Measurements from ENCODE around the gene TIMM13. TPM values are rescaled to one million over a fixed set of nuclear protein-coding genes. Genes with fewer than 3 reads are reported as not detected.

Gene TIMM13
- total and polyA plus RNA-seq, 9 of the 15 experiments (the other 6 are each of a cell fraction or from before 2014, with no cell fraction given), result 17.6 to 215 (median 71.8) TPM

DNA sequence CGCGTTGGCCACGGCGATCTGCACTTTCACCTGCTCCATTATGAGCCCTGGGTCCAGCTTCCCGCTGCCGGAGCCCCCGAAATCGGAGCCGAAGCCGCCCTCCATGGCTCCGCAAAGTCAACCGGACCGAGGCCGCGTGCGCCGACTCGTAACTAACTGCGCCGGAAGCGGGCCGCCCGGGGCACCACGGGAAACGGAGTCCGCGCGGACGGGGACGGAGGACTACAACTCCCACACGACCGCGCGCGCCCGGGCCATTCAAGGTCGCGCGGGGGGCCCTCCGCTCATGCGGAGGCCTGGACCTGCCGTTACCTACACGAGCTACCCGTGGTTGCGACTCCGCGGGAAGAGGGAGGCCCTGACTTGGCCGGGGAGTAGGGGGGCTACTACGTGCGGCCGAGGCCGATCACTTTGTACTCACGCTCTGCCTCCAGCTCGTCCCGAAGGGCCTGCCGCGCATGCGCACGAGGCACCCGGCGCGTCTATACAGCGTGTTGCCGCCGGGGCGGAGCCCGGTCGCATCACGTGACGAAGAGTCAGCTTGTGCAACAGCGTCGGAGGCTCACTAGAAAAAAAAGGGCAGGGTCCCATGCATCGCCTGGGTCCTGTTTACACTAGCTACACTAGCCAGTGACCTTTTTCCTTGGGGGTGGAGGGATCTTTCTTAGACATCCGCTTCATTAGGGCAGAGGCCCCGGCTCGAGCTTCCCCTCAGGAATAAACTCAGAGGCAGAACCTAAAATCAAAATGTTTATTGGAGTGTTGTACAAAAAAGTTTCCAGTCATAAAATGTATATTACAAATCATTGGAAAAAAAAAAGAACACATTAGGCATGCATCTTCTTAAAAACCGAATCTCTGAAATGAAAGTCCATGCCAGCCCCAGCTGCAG is at the start of gene TIMM13 (continued):
- TF ChIP-seq BHLHE40 (IDR thresholded peaks at IDR 0.05; ENCODE audit: low read length) (peak; percentile 92), CHD2 (IDR thresholded peaks at IDR 0.05; ENCODE audit: low read depth, low read length) (no peak), SUPT5H (IDR thresholded peaks at IDR 0.05) (peak; percentile 94), KAT7 (CRISPR knock-in tag; IDR thresholded peaks at IDR 0.05; ENCODE audit: borderline replicate concordance) (peak; percentile 52; the same call in 1 of the 2 replicates), YY1 (IDR thresholded peaks at IDR 0.05; ENCODE audit: borderline replicate concordance in 1 of 3, control insufficient read depth in 1 of 3, extremely low read depth in 1 of 3, insufficient read depth in 3 of 3, insufficient read length in 1 of 3, insufficient replicate concordance in 2 of 3, low read depth in 1 of 3, low read length in 2 of 3) (peak in 1 of 3 experiments; percentile 21)
- TF ChIP-seq, protein P1, sequence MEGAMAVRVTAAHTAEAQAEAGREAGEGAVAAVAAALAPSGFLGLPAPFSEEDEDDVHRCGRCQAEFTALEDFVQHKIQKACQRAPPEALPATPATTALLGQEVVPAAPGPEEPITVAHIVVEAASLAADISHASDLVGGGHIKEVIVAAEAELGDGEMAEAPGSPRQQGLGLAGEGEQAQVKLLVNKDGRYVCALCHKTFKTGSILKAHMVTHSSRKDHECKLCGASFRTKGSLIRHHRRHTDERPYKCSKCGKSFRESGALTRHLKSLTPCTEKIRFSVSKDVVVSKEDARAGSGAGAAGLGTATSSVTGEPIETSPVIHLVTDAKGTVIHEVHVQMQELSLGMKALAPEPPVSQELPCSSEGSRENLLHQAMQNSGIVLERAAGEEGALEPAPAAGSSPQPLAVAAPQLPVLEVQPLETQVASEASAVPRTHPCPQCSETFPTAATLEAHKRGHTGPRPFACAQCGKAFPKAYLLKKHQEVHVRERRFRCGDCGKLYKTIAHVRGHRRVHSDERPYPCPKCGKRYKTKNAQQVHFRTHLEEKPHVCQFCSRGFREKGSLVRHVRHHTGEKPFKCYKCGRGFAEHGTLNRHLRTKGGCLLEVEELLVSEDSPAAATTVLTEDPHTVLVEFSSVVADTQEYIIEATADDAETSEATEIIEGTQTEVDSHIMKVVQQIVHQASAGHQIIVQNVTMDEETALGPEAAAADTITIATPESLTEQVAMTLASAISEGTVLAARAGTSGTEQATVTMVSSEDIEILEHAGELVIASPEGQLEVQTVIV (CRISPR knock-in tag; IDR thresholded peaks at IDR 0.05; ENCODE audit: borderline replicate concordance), result no peak
- TF ChIP-seq, protein P2, sequence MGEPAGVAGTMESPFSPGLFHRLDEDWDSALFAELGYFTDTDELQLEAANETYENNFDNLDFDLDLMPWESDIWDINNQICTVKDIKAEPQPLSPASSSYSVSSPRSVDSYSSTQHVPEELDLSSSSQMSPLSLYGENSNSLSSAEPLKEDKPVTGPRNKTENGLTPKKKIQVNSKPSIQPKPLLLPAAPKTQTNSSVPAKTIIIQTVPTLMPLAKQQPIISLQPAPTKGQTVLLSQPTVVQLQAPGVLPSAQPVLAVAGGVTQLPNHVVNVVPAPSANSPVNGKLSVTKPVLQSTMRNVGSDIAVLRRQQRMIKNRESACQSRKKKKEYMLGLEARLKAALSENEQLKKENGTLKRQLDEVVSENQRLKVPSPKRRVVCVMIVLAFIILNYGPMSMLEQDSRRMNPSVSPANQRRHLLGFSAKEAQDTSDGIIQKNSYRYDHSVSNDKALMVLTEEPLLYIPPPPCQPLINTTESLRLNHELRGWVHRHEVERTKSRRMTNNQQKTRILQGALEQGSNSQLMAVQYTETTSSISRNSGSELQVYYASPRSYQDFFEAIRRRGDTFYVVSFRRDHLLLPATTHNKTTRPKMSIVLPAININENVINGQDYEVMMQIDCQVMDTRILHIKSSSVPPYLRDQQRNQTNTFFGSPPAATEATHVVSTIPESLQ (CRISPR knock-in tag; IDR thresholded peaks at IDR 0.05), result peak; percentile 94; the same call in 1 of the 2 replicates
- TF ChIP-seq, protein P3, sequence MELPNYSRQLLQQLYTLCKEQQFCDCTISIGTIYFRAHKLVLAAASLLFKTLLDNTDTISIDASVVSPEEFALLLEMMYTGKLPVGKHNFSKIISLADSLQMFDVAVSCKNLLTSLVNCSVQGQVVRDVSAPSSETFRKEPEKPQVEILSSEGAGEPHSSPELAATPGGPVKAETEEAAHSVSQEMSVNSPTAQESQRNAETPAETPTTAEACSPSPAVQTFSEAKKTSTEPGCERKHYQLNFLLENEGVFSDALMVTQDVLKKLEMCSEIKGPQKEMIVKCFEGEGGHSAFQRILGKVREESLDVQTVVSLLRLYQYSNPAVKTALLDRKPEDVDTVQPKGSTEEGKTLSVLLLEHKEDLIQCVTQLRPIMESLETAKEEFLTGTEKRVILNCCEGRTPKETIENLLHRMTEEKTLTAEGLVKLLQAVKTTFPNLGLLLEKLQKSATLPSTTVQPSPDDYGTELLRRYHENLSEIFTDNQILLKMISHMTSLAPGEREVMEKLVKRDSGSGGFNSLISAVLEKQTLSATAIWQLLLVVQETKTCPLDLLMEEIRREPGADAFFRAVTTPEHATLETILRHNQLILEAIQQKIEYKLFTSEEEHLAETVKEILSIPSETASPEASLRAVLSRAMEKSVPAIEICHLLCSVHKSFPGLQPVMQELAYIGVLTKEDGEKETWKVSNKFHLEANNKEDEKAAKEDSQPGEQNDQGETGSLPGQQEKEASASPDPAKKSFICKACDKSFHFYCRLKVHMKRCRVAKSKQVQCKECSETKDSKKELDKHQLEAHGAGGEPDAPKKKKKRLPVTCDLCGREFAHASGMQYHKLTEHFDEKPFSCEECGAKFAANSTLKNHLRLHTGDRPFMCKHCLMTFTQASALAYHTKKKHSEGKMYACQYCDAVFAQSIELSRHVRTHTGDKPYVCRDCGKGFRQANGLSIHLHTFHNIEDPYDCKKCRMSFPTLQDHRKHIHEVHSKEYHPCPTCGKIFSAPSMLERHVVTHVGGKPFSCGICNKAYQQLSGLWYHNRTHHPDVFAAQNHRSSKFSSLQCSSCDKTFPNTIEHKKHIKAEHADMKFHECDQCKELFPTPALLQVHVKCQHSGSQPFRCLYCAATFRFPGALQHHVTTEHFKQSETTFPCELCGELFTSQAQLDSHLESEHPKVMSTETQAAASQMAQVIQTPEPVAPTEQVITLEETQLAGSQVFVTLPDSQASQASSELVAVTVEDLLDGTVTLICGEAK (IDR thresholded peaks at IDR 0.05), result peak; percentile 91
- TF ChIP-seq, protein P3 (CRISPR knock-in tag; IDR thresholded peaks at IDR 0.05), result no peak

Measured in K562 (cell line).